Measurements from ENCODE around the gene TSC22D3. TPM values are rescaled to one million over a fixed set of nuclear protein-coding genes. Genes with fewer than 3 reads are reported as not detected.
A peak's percentile ranks its signal among the peaks of the same experiment; 100 is the strongest.

The TSC22D3 gene
- total and polyA plus RNA-seq, 2 donors (not counting 1 experiment from before 2014, with no cell fraction given) = 447 to 3,050 TPM

- H3K27ac ChIP-seq (ENCODE audit: low read length in 2 of 2) = no peak overlapping the region
- intact Hi-C loops (cut with micrococcal nuclease) = loop anchor here (2.0 kb wide), 1 partner anchor 17 kb away; no protein-coding TSS in a partner anchor
- no peaks in the 10 kb centered on the region for H3K9me3 ChIP-seq (ENCODE audit: control extremely low read depth in 1 of 3, control insufficient read depth in 2 of 3, insufficient read depth in 1 of 3, low read length in 2 of 3)
- no peaks in the 10 kb centered on the region for H3K27me3 ChIP-seq (replicated peaks in 1 of 4; ENCODE audit: control extremely low read depth in 1 of 4, control insufficient read depth in 3 of 4, insufficient read depth in 4 of 4, low read length in 3 of 4)
- no peaks in the 10 kb centered on the region for H3K9me3 Mint-ChIP-seq (ENCODE audit: insufficient read depth)
- no peaks in the 10 kb centered on the region for H3K79me2 ChIP-seq (ENCODE audit: control insufficient read depth, insufficient read depth, low read length)
- TF ChIP-seq CTCF (IDR thresholded peaks at IDR 0.05) (no peak), EZH2 (IDR thresholded peaks at IDR 0.05; ENCODE audit: borderline replicate concordance, insufficient read depth, low read depth, low read length, poor library complexity, severe bottlenecking) (no peak)
- POLR2A ChIA-PET = no interaction called here
- H3K4me1 ChIP-seq (ENCODE audit: control insufficient read depth in 2 of 2, insufficient read depth in 2 of 2, low read length in 2 of 2) = peaks cover 18 to 23% of the 10 kb centered on the region in 2 donors
- no peak overlapping the region for H2AFZ ChIP-seq (ENCODE audit: insufficient read depth, low read depth, low read length, poor library complexity, severe bottlenecking)
- H3K9ac ChIP-seq (ENCODE audit: low read length) = no peak overlapping the region
- CTCF ChIA-PET = interaction anchor here (1.2 kb wide), 1 partner anchor 8 kb away, joined by 3 read pairs; no protein-coding TSS in a partner anchor
- no peak overlapping the region for H3K4me2 ChIP-seq (replicated peaks; ENCODE audit: low read depth, low read length, poor library complexity, severe bottlenecking)
- WGBS (ENCODE audit: insufficient coverage) = 100% methylated on average over 3 of the region's 3 CpGs
- no peak overlapping the region for H3K4me3 ChIP-seq (ENCODE audit: control extremely low read depth in 1 of 5, extremely low read depth in 1 of 5, insufficient read depth in 1 of 5, low read depth in 2 of 5, low read length in 4 of 5)
- H3K27me3 Mint-ChIP-seq = no peaks in the 10 kb centered on the region
- H3K4me3 Mint-ChIP-seq = no peak overlapping the region
- no peaks in the 10 kb centered on the region for H4K20me1 ChIP-seq (ENCODE audit: control insufficient read depth, insufficient read depth, low read length, poor library complexity, severe bottlenecking)
- peaks cover 33% of the 10 kb centered on the region for H3K4me1 Mint-ChIP-seq
- no peak for DNase-seq
- peak overlapping the region; percentile 32 for H3K27ac Mint-ChIP-seq
- no peaks in the 10 kb centered on the region for H3K36me3 ChIP-seq (replicated peaks in 1 of 2; ENCODE audit: control extremely low read depth in 1 of 2, control insufficient read depth in 1 of 2, extremely low read depth in 1 of 2, insufficient read depth in 2 of 2, low read length in 1 of 2)
- ATAC-seq (ENCODE audit: low read depth) = no peak
Measured at GRCh38 chrX:107683931-107684330, 91.7 kb downstream of the TSC22D3 start.

- no peaks in the 10 kb centered on the region for H3K9me3 Mint-ChIP-seq (ENCODE audit: insufficient read depth)
- Histone ChIP-seq H3K79me2 (ENCODE audit: control insufficient read depth, insufficient read depth, low read length) (no peaks in the 10 kb centered on the region), H3K9me3 (ENCODE audit: control extremely low read depth in 1 of 3, control insufficient read depth in 2 of 3, insufficient read depth in 1 of 3, low read length in 2 of 3) (no peaks in the 10 kb centered on the region), H3K9ac (ENCODE audit: low read length) (no peak overlapping the region), H3K36me3 (replicated peaks in 1 of 2; ENCODE audit: control extremely low read depth in 1 of 2, control insufficient read depth in 1 of 2, extremely low read depth in 1 of 2, insufficient read depth in 2 of 2, low read length in 1 of 2) (no peaks in the 10 kb centered on the region), H4K20me1 (ENCODE audit: control insufficient read depth, insufficient read depth, low read length, poor library complexity, severe bottlenecking) (no peaks in the 10 kb centered on the region), H3K27ac (ENCODE audit: low read length in 2 of 2) (no peak overlapping the region), H3K4me1 (ENCODE audit: control insufficient read depth in 2 of 2, insufficient read depth in 2 of 2, low read length in 2 of 2) (peaks cover 24 to 29% of the 10 kb centered on the region in 2 donors), H3K4me2 (replicated peaks; ENCODE audit: low read depth, low read length, poor library complexity, severe bottlenecking) (no peak overlapping the region), H3K27me3 (replicated peaks in 1 of 4; ENCODE audit: control extremely low read depth in 1 of 4, control insufficient read depth in 3 of 4, insufficient read depth in 4 of 4, low read length in 3 of 4) (no peaks in the 10 kb centered on the region), H3K4me3 (ENCODE audit: control extremely low read depth in 1 of 5, extremely low read depth in 1 of 5, insufficient read depth in 1 of 5, low read depth in 2 of 5, low read length in 4 of 5) (no peak overlapping the region), H2AFZ (ENCODE audit: insufficient read depth, low read depth, low read length, poor library complexity, severe bottlenecking) (no peak overlapping the region)
- intact Hi-C loops (cut with micrococcal nuclease) = loop anchor here (2.0 kb wide), 1 partner anchor 17 kb away; no protein-coding TSS in a partner anchor
- TF ChIP-seq CTCF (IDR thresholded peaks at IDR 0.05) = no peak
- no peak for TF ChIP-seq EZH2 (IDR thresholded peaks at IDR 0.05; ENCODE audit: borderline replicate concordance, insufficient read depth, low read depth, low read length, poor library complexity, severe bottlenecking)
- ChIA-PET POLR2A (no interaction called here), CTCF (no interaction called here)
- DNase-seq = no peak
- H3K4me3 Mint-ChIP-seq = no peak overlapping the region
- H3K27ac Mint-ChIP-seq = no peak overlapping the region
- WGBS (ENCODE audit: insufficient coverage) = 83% methylated on average over 1 of the region's 4 CpGs
- H3K4me1 Mint-ChIP-seq = peaks cover 40% of the 10 kb centered on the region
- no peaks in the 10 kb centered on the region for H3K27me3 Mint-ChIP-seq
- no peak for ATAC-seq (ENCODE audit: low read depth)
Measured at GRCh38 chrX:107683124-107683895, 92.3 kb downstream of the TSC22D3 start.
